GM11168 (cell line): ENCODE data around the gene ITPKB.

ENCODE experiments used
- in situ Hi-C: fragments of 300-500 bp; cut with MboI; formaldehyde crosslinking; loops from one replicate; pipeline ENCODE4 v1.12.0; 2022; ENCODE audit warnings: low sequenced_read_pairs; ENCODE audit not compliant: unreplicated experiment

The ITPKB gene

DNA sequence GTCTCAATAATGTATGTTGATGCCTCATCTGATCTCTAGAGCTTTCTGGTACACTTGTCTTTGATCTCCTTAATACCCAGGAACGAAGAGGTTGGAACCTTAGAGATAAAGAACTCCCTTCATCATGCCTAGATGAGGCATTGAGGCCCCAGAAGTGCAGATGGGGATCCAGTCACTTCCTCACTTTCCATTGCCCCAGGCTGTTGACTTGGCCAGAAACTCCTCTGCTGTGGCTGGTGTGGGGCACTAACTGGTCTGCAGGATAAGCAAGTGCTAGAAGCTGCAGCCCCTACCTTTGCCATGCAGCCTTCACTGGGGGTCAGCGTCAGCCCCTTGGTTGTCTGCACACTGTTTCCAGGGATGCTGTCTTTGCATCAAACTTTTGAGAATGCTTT is 140.6 kb downstream of the ITPKB start:
- in situ Hi-C loops, result no loop called here

GRCh38 chr1:226597616-226598454 is 141.2 kb downstream of the ITPKB start:
- in situ Hi-C loops, result no loop called here

DNA sequence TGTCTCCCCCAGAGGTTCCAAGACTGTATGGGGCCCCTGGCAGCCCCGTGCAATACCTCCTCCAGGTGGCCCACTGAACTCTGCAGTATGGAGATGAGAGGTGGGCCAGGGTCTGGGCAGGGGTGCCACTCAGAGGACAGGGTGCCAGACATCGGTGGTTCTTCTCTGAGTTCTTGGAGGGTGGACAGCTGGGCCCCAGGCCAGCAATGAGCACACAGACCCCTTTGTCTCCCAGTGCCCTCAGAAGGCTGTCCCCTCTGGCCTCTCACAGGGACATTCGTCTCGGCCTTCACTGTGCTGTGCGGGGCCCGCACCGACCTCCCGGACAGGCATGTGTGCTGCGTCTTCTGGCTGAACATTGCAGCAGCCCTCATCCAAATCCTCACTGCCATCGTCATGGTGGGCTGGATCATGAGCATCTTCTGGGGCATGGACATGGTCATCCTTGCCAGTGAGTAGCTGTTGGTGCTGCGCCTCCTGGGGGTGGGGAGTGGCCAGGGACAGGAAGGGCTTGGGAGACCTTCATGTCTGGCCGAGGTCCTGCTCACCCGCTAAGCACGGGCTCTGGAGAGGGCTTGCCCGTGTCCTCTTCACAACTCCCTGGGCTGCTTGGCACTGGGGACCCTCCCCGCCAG is 142.4 kb downstream of the ITPKB start:
- in situ Hi-C loops, result no loop called here

DNA sequence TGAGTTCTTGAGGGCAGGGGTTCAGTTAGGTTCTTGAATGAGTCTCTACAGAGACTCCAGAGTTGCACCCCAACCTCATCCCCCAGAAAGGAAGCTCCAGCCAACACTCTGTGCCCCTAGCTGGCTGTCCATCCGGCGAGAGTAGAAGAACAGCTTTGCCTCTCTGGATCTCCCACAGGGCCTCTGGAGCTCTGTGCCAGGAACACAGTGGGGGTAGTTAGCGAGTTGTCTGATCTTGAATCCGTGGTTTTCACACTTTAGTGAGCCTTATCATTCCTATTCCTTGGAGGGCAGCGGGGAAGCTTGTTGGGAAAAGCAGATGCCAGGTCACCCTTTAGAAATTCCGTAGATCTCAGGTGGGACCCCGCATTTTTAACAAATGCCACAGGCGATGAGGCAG is 145.5 kb downstream of the ITPKB start:
- in situ Hi-C loops, result no loop called here

DNA sequence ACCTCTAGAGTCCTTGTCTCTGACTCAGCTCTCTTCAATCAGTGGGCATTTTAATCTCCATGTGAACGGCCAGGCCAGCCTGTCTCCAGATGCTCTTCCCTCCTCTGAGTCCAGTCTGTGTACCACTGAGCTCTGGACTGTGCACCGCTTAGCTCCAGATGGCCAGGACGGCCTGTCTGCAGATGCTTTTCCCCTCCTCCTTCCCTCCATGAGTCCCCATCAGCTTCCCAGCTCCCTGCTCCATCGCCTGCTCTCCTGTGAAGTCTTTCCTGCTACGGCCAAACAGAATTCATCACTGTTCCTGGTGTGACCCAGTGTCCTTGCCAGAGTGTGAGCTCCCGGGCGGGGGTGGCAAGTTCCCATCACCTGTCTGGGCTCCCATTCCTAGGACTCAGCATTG is 148.5 kb downstream of the ITPKB start:
- in situ Hi-C loops, result no loop called here

DNA sequence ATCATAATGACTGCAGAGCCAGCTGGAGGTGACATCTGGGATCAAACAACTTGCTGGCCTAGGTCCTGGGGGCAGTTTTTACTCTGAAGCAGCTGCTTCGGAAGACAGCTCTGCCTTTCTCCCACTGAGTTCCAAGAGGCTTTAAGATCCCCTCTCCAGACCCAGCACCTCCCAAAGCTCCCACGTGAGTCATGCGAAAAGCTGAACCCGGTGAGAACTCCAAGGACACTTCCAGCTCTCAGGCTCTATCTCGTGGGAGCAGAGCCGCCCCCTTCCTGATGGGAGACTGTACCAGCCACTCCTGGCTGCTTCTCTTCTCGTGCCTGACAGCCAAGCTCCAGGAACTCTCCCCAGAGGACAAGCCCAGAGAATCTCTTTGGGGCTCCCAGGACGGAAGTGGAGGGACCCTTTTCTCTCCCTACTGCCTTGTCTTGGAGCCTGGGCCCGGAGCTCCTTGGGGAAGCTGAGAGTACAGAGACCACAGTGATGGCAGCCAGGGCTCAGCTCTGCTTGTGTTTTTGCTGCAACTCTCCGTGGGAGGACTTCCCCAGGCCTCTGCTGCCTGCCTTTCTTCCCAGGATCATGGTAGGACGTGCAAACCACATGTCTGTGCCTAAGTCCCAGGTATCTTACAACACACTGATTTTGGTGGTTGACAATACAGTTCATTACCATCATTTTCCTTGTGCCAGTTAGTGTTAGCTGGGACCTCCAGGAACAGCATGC is 149.9 kb downstream of the ITPKB start:
- in situ Hi-C loops, result no loop called here

- in situ Hi-C loops, result no loop called here
Observed at GRCh38 chr1:226588484-226588883, 150.6 kb downstream of the ITPKB start.

- in situ Hi-C loops, result no loop called here
Observed at GRCh38 chr1:226586650-226587422, 152.2 kb downstream of the ITPKB start.

GRCh38 chr1:226586116-226586515 is 153.0 kb downstream of the ITPKB start:
- in situ Hi-C loops, result no loop called here

- in situ Hi-C loops, result no loop called here
Observed at GRCh38 chr1:226584164-226584563, 154.9 kb downstream of the ITPKB start.

- in situ Hi-C loops, result no loop called here
Observed at GRCh38 chr1:226582966-226583365, 156.1 kb downstream of the ITPKB start.
